ACC112 (cell line): ENCODE data around the gene DNAJC16.
"Not testable (repeated sequence)": the region's sequence is repeated elsewhere in the genome, so short reads cannot be mapped to it uniquely, and the experiment has no call there.

ENCODE experiments used
- H2AFZ ChIP-seq: fragments of 200-600 bp; sonication (generic); one replicate; pipeline ENCODE4 v1.6.0; 2017; ENCODE audit warnings: antibody characterized with exemption, low read length; ENCODE audit not compliant: unreplicated experiment
- H3K27ac ChIP-seq: fragments of 200-600 bp; sonication (generic); 2 replicates; pipeline ENCODE4 v1.5.1; 2014; ENCODE audit warnings: low read depth, mild to moderate bottlenecking, antibody characterized with exemption, low read length, moderate library complexity
- H3K27me3 ChIP-seq: fragments of 200-600 bp; sonication (generic); 2 replicates; pipeline ENCODE4 v1.6.1; 2014; ENCODE audit warnings: mild to moderate bottlenecking, antibody characterized with exemption, low read length, moderate library complexity, mixed read lengths; ENCODE audit not compliant: insufficient read depth
- H3K36me3 ChIP-seq: fragments of 200-600 bp; sonication (generic); 2 replicates; pipeline ENCODE4 v1.6.1; 2016; ENCODE audit warnings: mild to moderate bottlenecking, antibody characterized with exemption, low read length, moderate library complexity, mixed read lengths; ENCODE audit not compliant: insufficient read depth
- H3K4me1 ChIP-seq: fragments of 200-600 bp; sonication (generic); one replicate; pipeline ENCODE4 v1.6.1; 2016; ENCODE audit warnings: low read length, mixed read lengths; ENCODE audit not compliant: insufficient read depth, unreplicated experiment, control insufficient read depth
- H3K4me3 ChIP-seq: fragments of 200-600 bp; sonication (generic); 2 replicates; pipeline ENCODE4 v1.5.1; 2014; ENCODE audit warnings: mild to moderate bottlenecking, low read depth, low read length
- H3K79me2 ChIP-seq: fragments of 200-600 bp; sonication (generic); one replicate; pipeline ENCODE4 v1.6.0; 2016; ENCODE audit warnings: low read length; ENCODE audit not compliant: control insufficient read depth, unreplicated experiment, insufficient read depth

The DNAJC16 gene

GRCh38 chr1:15488371-15488770, 38.3 kb upstream of the DNAJC16 start:
- no peaks in the 10 kb centered on the region for H3K4me1 ChIP-seq
- no peaks in the 10 kb centered on the region for H3K36me3 ChIP-seq
- no peak overlapping the region for H3K27ac ChIP-seq
- no peaks in the 10 kb centered on the region for H3K27me3 ChIP-seq
- H3K4me3 ChIP-seq = no peak overlapping the region
- H3K79me2 ChIP-seq = no peaks in the 10 kb centered on the region
- H2AFZ ChIP-seq = no peak overlapping the region

GRCh38 chr1:15489052-15489736, 37.5 kb upstream of the DNAJC16 start:
- Histone ChIP-seq H3K27ac (no peak overlapping the region), H3K27me3 (no peaks in the 10 kb centered on the region), H3K4me3 (no peak overlapping the region), H3K36me3 (no peaks in the 10 kb centered on the region), H2AFZ (no peak overlapping the region), H3K79me2 (no peaks in the 10 kb centered on the region), H3K4me1 (no peaks in the 10 kb centered on the region)

GRCh38 chr1:15491010-15491409, 35.6 kb upstream of the DNAJC16 start:
- not testable (repeated sequence) for H3K4me3 ChIP-seq, H3K4me1 ChIP-seq, H3K27me3 ChIP-seq, H3K79me2 ChIP-seq, H3K27ac ChIP-seq, H2AFZ ChIP-seq, H3K36me3 ChIP-seq

- H2AFZ ChIP-seq = no peak overlapping the region
- no peaks in the 10 kb centered on the region for H3K27me3 ChIP-seq
- no peak overlapping the region for H3K27ac ChIP-seq
- H3K36me3 ChIP-seq = no peaks in the 10 kb centered on the region
- H3K79me2 ChIP-seq = no peaks in the 10 kb centered on the region
- H3K4me3 ChIP-seq = no peak overlapping the region
- no peaks in the 10 kb centered on the region for H3K4me1 ChIP-seq
Observed at GRCh38 chr1:15492596-15492995, 34.1 kb upstream of the DNAJC16 start.

- Histone ChIP-seq H3K79me2 (no peaks in the 10 kb centered on the region), H3K27ac (no peak overlapping the region), H3K4me1 (no peaks in the 10 kb centered on the region), H3K27me3 (no peaks in the 10 kb centered on the region), H3K36me3 (no peaks in the 10 kb centered on the region), H2AFZ (no peak overlapping the region), H3K4me3 (no peak overlapping the region)
Observed at GRCh38 chr1:15493869-15494390, 32.7 kb upstream of the DNAJC16 start.

GRCh38 chr1:15500184-15501178, 26.2 kb upstream of the DNAJC16 start:
- Histone ChIP-seq H2AFZ (no peak overlapping the region), H3K79me2 (no peaks in the 10 kb centered on the region), H3K4me3 (no peak overlapping the region), H3K27me3 (no peaks in the 10 kb centered on the region), H3K27ac (no peak overlapping the region), H3K36me3 (no peaks in the 10 kb centered on the region), H3K4me1 (no peaks in the 10 kb centered on the region)

- H3K27ac ChIP-seq = no peak overlapping the region
- H3K79me2 ChIP-seq = no peaks in the 10 kb centered on the region
- no peak overlapping the region for H2AFZ ChIP-seq
- no peaks in the 10 kb centered on the region for H3K4me1 ChIP-seq
- H3K36me3 ChIP-seq = no peaks in the 10 kb centered on the region
- H3K4me3 ChIP-seq = no peak overlapping the region
- H3K27me3 ChIP-seq = no peaks in the 10 kb centered on the region
Observed at GRCh38 chr1:15501208-15502032, 25.2 kb upstream of the DNAJC16 start.

GRCh38 chr1:15504436-15504835, 22.2 kb upstream of the DNAJC16 start:
- no peaks in the 10 kb centered on the region for H3K36me3 ChIP-seq
- no peaks in the 10 kb centered on the region for H3K79me2 ChIP-seq
- no peak overlapping the region for H3K27ac ChIP-seq
- H3K4me3 ChIP-seq = no peak overlapping the region
- no peak overlapping the region for H2AFZ ChIP-seq
- no peaks in the 10 kb centered on the region for H3K4me1 ChIP-seq
- no peaks in the 10 kb centered on the region for H3K27me3 ChIP-seq

GRCh38 chr1:15506831-15507230, 19.8 kb upstream of the DNAJC16 start:
- H3K36me3 ChIP-seq = no peaks in the 10 kb centered on the region
- H3K79me2 ChIP-seq = no peaks in the 10 kb centered on the region
- no peak overlapping the region for H3K4me3 ChIP-seq
- peaks cover 6% of the 10 kb centered on the region for H3K4me1 ChIP-seq
- no peaks in the 10 kb centered on the region for H3K27me3 ChIP-seq
- no peak overlapping the region for H3K27ac ChIP-seq
- no peak overlapping the region for H2AFZ ChIP-seq

GRCh38 chr1:15507278-15507677, 19.4 kb upstream of the DNAJC16 start:
- H3K4me1 ChIP-seq = peaks cover 6% of the 10 kb centered on the region
- H3K4me3 ChIP-seq = no peak overlapping the region
- H2AFZ ChIP-seq = no peak overlapping the region
- H3K36me3 ChIP-seq = no peaks in the 10 kb centered on the region
- no peak overlapping the region for H3K27ac ChIP-seq
- no peaks in the 10 kb centered on the region for H3K79me2 ChIP-seq
- no peaks in the 10 kb centered on the region for H3K27me3 ChIP-seq
